22Rv1 (cell line): ENCODE measurements around the gene TXNRD2.

Experiments
- H3K27ac ChIP-seq: fragments of 450-650 bp; 2 replicates; pipeline ENCODE4 v1.5.1; 2017
- CTCF ChIP-seq: fragments of 450-650 bp; IDR thresholded peaks from 2 replicates; pipeline ENCODE4 v1.5.1; 2017; ENCODE audit warnings: mild to moderate bottlenecking
- ZFX ChIP-seq: fragments of 450-650 bp; IDR thresholded peaks from 2 replicates; pipeline ENCODE4 v1.6.1; 2017; ENCODE audit warnings: antibody characterized with exemption, borderline replicate concordance

TXNRD2 gene

GRCh38 chr22:19968450-19968891, 26.9 kb upstream of the TXNRD2 start:
- H3K27ac ChIP-seq, result peak overlapping the region; percentile 100
- TF ChIP-seq ZFX (no peak), CTCF (no peak)

DNA sequence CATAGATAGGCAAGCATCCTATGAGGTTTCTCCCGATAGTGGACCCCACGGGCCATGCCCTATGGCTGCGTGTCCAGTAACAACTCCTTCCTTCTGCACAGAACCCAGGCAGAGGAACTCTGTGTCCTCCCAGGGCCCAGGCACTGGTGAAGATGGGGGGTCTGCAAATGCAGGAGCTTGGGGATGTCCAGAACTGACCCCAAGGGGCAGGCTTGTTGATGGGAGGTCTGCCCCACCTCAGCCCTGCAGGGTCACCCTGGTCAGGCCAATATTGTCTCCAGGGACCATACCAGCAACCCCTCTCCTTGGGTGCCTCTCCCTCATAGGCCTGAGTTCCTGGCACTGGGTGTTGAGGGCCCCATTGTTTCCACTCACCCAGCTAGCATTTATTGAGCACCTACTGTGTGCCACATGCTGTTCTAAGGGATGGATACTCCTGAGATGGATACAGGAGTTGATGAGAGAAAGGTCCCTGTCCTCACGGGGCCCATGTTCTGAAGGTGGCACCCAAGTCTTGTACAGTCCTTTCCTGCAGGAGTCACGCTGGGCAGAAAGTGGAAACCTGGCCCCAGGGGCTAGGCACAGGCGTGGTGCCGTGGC, 26.3 kb upstream of the TXNRD2 start:
- TF ChIP-seq ZFX (no peak), CTCF (no peak)
- H3K27ac ChIP-seq, result peak overlapping the region; percentile 100

GRCh38 chr22:19966908-19967750, 25.5 kb upstream of the TXNRD2 start:
- TF ChIP-seq ZFX (no peak), CTCF (no peak)
- H3K27ac ChIP-seq, result peak overlapping the region; percentile 100

DNA sequence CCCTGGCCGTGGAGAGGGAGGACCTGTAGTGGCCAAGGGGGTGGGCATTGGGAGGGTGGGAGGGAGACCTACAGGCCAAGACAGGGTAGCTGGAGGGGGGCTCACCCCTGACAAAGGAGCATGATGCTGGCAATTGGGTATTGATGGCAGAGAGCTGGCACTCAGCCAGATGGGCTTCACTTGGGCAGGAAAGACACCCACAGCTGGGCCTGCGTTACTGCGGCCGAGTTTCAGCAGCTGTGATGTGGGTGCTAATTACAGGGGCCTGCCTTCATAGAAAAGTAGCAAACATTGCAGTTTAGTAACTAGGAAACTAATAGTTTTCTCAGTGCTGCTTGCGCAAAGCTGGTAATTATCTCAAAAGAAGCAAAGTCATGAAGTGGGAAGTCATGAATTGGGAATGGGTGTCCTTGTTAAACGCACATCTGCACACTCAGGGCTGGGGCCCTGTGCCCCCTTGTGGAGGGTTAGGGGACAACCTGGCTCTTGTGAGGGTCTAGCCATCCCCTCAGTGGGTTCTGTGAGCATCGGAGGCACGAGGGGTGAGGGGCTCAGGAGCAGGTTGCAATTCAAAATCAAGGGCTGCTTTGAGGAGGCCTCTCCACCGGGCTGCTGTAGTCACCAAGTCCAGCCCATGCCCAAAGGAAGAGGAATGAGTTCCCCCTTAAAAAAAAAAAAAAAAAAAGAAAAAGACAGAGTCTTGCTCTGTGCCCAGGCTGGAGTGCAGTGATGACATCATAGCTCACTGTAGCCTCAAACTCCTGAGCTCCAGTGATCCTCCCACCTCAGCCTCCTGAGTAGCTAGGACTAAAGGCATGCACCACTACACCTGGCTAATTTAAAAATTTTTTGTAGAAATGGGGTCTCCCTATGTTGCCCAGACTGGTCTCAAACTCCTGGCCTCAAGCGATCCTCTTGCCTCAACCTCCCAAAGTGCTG, 24.4 kb upstream of the TXNRD2 start:
- TF ChIP-seq ZFX (no peak), CTCF (peak; percentile 31)
- H3K27ac ChIP-seq, result peak overlapping the region; percentile 100

- peak overlapping the region; percentile 100 for H3K27ac ChIP-seq
- TF ChIP-seq CTCF, result no peak
- TF ChIP-seq ZFX, result no peak
These were observed 23.2 kb upstream of the TXNRD2 start for GRCh38 chr22:19964701-19965386.

DNA sequence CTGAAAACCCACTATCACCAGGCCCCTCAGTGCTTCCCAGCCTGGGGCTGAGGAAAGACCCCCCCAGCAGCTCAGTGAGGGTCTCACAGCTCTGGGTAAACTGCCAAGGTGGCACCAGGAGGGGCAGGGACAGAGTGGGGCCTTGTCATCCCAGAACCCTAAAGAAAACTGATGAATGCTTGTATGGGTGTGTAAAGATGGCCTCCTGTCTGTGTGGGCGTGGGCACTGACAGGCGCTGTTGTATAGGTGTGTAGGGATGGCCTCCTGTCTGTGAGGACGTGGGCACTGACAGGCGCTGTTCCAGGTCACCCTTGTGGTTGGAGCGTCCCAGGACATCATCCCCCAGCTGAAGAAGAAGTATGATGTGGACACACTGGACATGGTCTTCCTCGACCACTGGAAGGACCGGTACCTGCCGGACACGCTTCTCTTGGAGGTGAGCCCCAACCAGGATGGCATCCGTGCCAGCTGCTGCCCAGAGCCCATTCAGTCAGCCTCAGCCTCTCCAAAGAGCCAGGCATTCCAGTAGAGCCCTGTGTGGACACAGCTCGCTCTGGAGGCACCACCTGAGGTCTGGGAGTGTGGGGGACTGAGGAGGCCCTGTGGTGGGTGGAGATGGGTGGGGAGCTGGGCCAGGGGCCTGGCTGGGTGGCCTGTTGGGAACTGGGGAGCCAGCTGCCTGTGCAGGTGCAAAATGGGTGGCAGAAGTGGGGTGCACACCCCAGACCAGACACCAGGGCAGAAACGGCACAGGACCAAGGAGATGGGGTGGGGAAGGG, 22.4 kb upstream of the TXNRD2 start:
- peak overlapping the region; percentile 100 for H3K27ac ChIP-seq
- TF ChIP-seq CTCF (no peak), ZFX (no peak)
